ENCODE measurements around the gene NLRC5. TPM values are rescaled to one million over a fixed set of nuclear protein-coding genes. Genes with fewer than 3 reads are reported as not detected.

NLRC5 gene
- total and polyA plus RNA-seq, 9 of the 15 experiments (the other 6 are each of a cell fraction or from before 2014, with no cell fraction given): 0.59 to 0.71 TPM; not detected in 7

DNA sequence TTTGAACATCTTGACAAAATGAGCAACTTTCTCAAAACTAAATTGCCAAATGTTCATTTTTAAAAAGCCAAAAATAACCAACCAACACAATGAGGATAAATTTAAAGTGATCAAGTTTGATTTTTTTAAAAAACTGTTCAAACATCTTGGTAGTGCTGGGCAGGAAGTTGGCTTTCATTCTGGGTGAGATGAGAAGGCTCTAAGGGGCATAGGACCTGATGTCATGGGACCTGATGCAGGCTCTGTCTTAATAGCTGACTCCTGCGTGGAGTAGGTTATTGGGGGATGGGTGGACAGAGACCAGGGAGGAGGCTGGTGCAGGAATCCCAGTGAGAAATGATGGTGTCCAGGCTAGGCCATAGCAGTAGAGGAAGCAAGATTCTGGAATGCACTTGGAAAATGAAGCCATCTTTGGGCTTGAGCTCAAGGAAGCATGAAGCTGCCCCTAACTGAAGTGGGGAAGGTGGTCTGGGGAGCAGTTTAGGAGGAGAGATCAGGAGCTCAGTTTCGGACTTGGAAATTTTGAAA is 20.4 kb downstream of the NLRC5 start:
- H3K27me3 ChIP-seq (ENCODE audit: control insufficient read depth in 2 of 2, insufficient read depth in 2 of 2, low read length in 2 of 2): peaks cover 15 to 18% of the 10 kb centered on the region in 2 experiments; a peak in 4 of 5 replicates
- H3K4me3 ChIP-seq: no peak overlapping the region
- H3K9me1 ChIP-seq (ENCODE audit: control insufficient read depth, insufficient read depth, low read length): no peaks in the 10 kb centered on the region
- no peaks in the 10 kb centered on the region for H3K36me3 ChIP-seq (ENCODE audit: control insufficient read depth, insufficient read depth, low read length)
- DNase-seq (ENCODE audit: extremely low read depth in 1 of 4, low spot score in 3 of 4) (no peak), FAIRE-seq (no peak), ATAC-seq (no peak)
- no peaks in the 10 kb centered on the region for H3K79me2 ChIP-seq (ENCODE audit: control insufficient read depth, insufficient read depth, low read length)
- H3K9ac ChIP-seq (ENCODE audit: insufficient read depth in 1 of 2, low read depth in 2 of 2, low read length in 2 of 2): no peak overlapping the region
- 5% methylated on average over 2 of the region's 2 CpGs for WGBS (ENCODE audit: insufficient coverage, low coverage, missing lambda C conversion rate)
- no peaks in the 10 kb centered on the region for H3K9me3 ChIP-seq (replicated peaks; ENCODE audit: control insufficient read depth, insufficient read depth, low read depth, low read length)
- BruUV-seq (replicated peaks): no TSS peak
- no peaks in the 10 kb centered on the region for H4K20me1 ChIP-seq (replicated peaks; ENCODE audit: control insufficient read depth, insufficient read depth, low read length)
- ChIA-PET CTCF (ENCODE audit: low intra/inter-chr PET ratio) (no interaction called here), POLR2A (interaction anchor here (0.9 kb wide), 1 partner anchor 43 kb away, joined by 3 read pairs; no protein-coding TSS in a partner anchor)
- H3K4me1 ChIP-seq (replicated peaks in 1 of 2; ENCODE audit: control insufficient read depth in 2 of 2, insufficient read depth in 2 of 2, low read length in 2 of 2): no peaks in the 10 kb centered on the region
- H3K4me2 ChIP-seq (ENCODE audit: insufficient read depth, low read length): no peak overlapping the region
- in situ Hi-C loops (cut with MboI): no loop called here
- intact Hi-C loops (cut with micrococcal nuclease): no loop called here
- H2AFZ ChIP-seq (ENCODE audit: low read depth, low read length): no peak overlapping the region
- TF ChIP-seq SMAD1 (IDR thresholded peaks at IDR 0.05; ENCODE audit: low read depth, low read length, partially characterized antibody): no peak
- H3K27ac ChIP-seq (ENCODE audit: extremely low read depth, low read depth, low read length): no peak overlapping the region

DNA sequence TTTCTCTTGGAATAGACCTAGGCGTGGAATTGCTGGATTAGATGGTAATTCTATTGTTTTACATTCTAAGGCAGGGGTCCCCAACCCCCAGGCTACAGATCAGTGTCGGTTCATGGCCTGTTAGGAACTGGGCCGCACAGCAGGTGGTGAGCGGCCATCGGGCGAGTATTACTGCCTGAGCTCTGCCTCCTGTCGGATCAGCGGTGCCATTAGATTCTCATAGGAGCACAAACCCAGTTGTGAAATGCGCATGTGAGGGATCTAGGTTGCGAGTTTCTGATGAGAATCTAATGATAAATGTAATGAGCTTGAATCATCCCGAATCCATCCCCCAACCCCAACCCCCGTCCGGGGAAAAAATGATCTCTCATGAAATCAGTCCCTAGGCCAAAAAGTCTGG is 23.0 kb downstream of the NLRC5 start:
- whole genome bisulfite sequencing (ENCODE audit: insufficient coverage, low coverage, missing lambda C conversion rate): 6% methylated on average over 13 of the region's 13 CpGs
- Histone ChIP-seq H3K36me3 (ENCODE audit: control insufficient read depth, insufficient read depth, low read length) (no peaks in the 10 kb centered on the region), H4K20me1 (replicated peaks; ENCODE audit: control insufficient read depth, insufficient read depth, low read length) (no peaks in the 10 kb centered on the region), H3K4me2 (ENCODE audit: insufficient read depth, low read length) (no peak overlapping the region; the same call in 1 of the 2 replicates), H3K9ac (ENCODE audit: insufficient read depth in 1 of 2, low read depth in 2 of 2, low read length in 2 of 2) (no peak overlapping the region), H3K79me2 (ENCODE audit: control insufficient read depth, insufficient read depth, low read length) (no peaks in the 10 kb centered on the region), H3K9me3 (replicated peaks; ENCODE audit: control insufficient read depth, insufficient read depth, low read depth, low read length) (no peaks in the 10 kb centered on the region), H3K27ac (ENCODE audit: extremely low read depth, low read depth, low read length) (no peak overlapping the region), H3K9me1 (ENCODE audit: control insufficient read depth, insufficient read depth, low read length) (no peaks in the 10 kb centered on the region), H3K4me1 (replicated peaks in 1 of 2; ENCODE audit: control insufficient read depth in 2 of 2, insufficient read depth in 2 of 2, low read length in 2 of 2) (no peaks in the 10 kb centered on the region), H2AFZ (ENCODE audit: low read depth, low read length) (0 out of 2 replicates have a peak overlapping the region, but pooled peaks have one; percentile 3), H3K27me3 (ENCODE audit: control insufficient read depth in 2 of 2, insufficient read depth in 2 of 2, low read length in 2 of 2) (peaks cover 25 to 28% of the 10 kb centered on the region in 2 experiments), H3K4me3 (no peak overlapping the region)
- ChIA-PET POLR2A (interaction anchor here (0.5 to 1.2 kb wide), 2 partner anchors 10 to 747 kb away, joined by 3 to 5 read pairs; no protein-coding TSS in a partner anchor), CTCF (ENCODE audit: low intra/inter-chr PET ratio) (no interaction called here)
- peak in 1 of 4 experiments; percentile 44 for DNase-seq (ENCODE audit: extremely low read depth in 1 of 4, low spot score in 3 of 4)
- BruUV-seq (replicated peaks): no TSS peak
- in situ Hi-C loops (cut with MboI): no loop called here
- FAIRE-seq: peak; percentile 32
- intact Hi-C loops (cut with micrococcal nuclease): no loop called here
- ATAC-seq: peak; percentile 90
- TF ChIP-seq MAFK (IDR thresholded peaks at IDR 0.05; ENCODE audit: low read length) (no peak), ZNF699 (CRISPR knock-in tag; IDR thresholded peaks at IDR 0.05; ENCODE audit: insufficient replicate concordance) (no peak), CEBPB (tag; IDR thresholded peaks at IDR 0.05) (0 out of 2 replicates have a peak, but pooled peaks have one; percentile 12)
- TF ChIP-seq, protein P1, sequence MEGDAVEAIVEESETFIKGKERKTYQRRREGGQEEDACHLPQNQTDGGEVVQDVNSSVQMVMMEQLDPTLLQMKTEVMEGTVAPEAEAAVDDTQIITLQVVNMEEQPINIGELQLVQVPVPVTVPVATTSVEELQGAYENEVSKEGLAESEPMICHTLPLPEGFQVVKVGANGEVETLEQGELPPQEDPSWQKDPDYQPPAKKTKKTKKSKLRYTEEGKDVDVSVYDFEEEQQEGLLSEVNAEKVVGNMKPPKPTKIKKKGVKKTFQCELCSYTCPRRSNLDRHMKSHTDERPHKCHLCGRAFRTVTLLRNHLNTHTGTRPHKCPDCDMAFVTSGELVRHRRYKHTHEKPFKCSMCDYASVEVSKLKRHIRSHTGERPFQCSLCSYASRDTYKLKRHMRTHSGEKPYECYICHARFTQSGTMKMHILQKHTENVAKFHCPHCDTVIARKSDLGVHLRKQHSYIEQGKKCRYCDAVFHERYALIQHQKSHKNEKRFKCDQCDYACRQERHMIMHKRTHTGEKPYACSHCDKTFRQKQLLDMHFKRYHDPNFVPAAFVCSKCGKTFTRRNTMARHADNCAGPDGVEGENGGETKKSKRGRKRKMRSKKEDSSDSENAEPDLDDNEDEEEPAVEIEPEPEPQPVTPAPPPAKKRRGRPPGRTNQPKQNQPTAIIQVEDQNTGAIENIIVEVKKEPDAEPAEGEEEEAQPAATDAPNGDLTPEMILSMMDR (IDR thresholded peaks at IDR 0.05 in 2 of 3, conservative IDR thresholded peaks at IDR 0.05 in 1 of 3; ENCODE audit: insufficient read depth in 2 of 3, low read depth in 1 of 3, low read length in 3 of 3): peak; percentile 42 to 68 (median 55); a peak in 5 of 6 replicates
- TF ChIP-seq, protein P2, sequence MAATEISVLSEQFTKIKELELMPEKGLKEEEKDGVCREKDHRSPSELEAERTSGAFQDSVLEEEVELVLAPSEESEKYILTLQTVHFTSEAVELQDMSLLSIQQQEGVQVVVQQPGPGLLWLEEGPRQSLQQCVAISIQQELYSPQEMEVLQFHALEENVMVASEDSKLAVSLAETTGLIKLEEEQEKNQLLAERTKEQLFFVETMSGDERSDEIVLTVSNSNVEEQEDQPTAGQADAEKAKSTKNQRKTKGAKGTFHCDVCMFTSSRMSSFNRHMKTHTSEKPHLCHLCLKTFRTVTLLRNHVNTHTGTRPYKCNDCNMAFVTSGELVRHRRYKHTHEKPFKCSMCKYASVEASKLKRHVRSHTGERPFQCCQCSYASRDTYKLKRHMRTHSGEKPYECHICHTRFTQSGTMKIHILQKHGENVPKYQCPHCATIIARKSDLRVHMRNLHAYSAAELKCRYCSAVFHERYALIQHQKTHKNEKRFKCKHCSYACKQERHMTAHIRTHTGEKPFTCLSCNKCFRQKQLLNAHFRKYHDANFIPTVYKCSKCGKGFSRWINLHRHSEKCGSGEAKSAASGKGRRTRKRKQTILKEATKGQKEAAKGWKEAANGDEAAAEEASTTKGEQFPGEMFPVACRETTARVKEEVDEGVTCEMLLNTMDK (IDR thresholded peaks at IDR 0.05; ENCODE audit: borderline replicate concordance, insufficient read depth, low read depth, low read length, poor library complexity, severe bottlenecking): peak; percentile 91
- TF ChIP-seq, protein P3, sequence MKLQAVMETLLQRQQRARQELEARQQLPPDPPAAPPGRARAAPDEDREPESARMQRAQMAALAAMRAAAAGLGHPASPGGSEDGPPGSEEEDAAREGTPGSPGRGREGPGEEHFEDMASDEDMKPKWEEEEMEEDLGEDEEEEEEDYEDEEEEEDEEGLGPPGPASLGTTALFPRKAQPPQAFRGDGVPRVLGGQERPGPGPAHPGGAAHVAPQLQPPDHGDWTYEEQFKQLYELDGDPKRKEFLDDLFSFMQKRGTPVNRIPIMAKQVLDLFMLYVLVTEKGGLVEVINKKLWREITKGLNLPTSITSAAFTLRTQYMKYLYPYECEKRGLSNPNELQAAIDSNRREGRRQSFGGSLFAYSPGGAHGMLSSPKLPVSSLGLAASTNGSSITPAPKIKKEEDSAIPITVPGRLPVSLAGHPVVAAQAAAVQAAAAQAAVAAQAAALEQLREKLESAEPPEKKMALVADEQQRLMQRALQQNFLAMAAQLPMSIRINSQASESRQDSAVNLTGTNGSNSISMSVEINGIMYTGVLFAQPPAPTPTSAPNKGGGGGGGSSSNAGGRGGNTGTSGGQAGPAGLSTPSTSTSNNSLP (IDR thresholded peaks at IDR 0.05; ENCODE audit: borderline replicate concordance, low read depth, low read length): 0 out of 2 replicates have a peak, but pooled peaks have one; percentile 28
